Heart left ventricle (tissue), 16 donors: ENCODE measurements around the gene MAP2K5. TPM values are rescaled to one million over a fixed set of nuclear protein-coding genes. Genes with fewer than 3 reads are reported as not detected.
A peak's percentile ranks its signal among the peaks of the same experiment; 100 is the strongest.

ENCODE experiments used
- ATAC-seq, 4 donors: fragments of 200-7000 bp; cut with Tn5 transposase; one replicate each; pipeline ENCODE4 v1.9.1; 2020 to 2022; ENCODE audit warnings: moderate library complexity in 4 of 4, mild to moderate bottlenecking in 3 of 4, moderate number of reproducible peaks in 1 of 4
- DNase-seq, 5 donors: peaks; one replicate each; pipeline ENCODE4 v3.0.0-alpha.2; 2020
- H3K27ac ChIP-seq, 12 donors: fragments of 200-600 bp; sonication (generic) in 4 of 12; one replicate each; pipeline versions ENCODE4 v1.5.0 to v1.8.0; 2016 to 2022; ENCODE audit warnings: mild to moderate bottlenecking in 2 of 12
- H3K27me3 ChIP-seq, 9 donors: fragments of 200-600 bp; sonication (generic) in 2 of 9; one replicate each; pipeline versions ENCODE4 v1.5.1 to v1.8.0; 2016 to 2022; ENCODE audit warnings: mild to moderate bottlenecking in 3 of 9
- H3K36me3 ChIP-seq, 9 donors: fragments of 200-600 bp; sonication (generic) in 2 of 9; one replicate each; pipeline versions ENCODE4 v1.5.0 to v1.8.0; 2018 to 2022; ENCODE audit warnings: mild to moderate bottlenecking in 2 of 9
- H3K4me1 ChIP-seq, 12 donors: fragments of 200-600 bp; sonication (generic) in 4 of 12; one replicate each; pipeline versions ENCODE4 v1.5.0 to v1.8.0; 2016 to 2022; ENCODE audit warnings: mild to moderate bottlenecking in 3 of 12
- H3K4me3 ChIP-seq, 12 donors: fragments of 200-600 bp; sonication (generic) in 4 of 12; one replicate each; pipeline versions ENCODE4 v1.5.0 to v1.8.0; 2017 to 2022; ENCODE audit warnings: mild to moderate bottlenecking in 9 of 12, moderate library complexity in 4 of 12
- H3K9me3 ChIP-seq, 12 donors: fragments of 200-600 bp; sonication (generic) in 4 of 12; one replicate each; pipeline versions ENCODE4 v1.5.0 to v1.8.0; 2016 to 2022; ENCODE audit warnings: mild to moderate bottlenecking in 1 of 12
- POLR2A ChIP-seq, 2 donors: fragments of 450-650 bp; IDR thresholded peaks; one replicate each; pipeline ENCODE4 v1.6.1; 2017; ENCODE audit warnings: antibody characterized with exemption in 2 of 2, mild to moderate bottlenecking in 2 of 2, moderate library complexity in 2 of 2
- WGBS, 4 donors: extraction: QIAGEN DNeasy Blood & Tissue Kit in 2 of 4; methylation state at CpG; one replicate each; pipeline versions ENCODE4 v1.1.5 to v1.1.7; 2013 to 2018; 5-methylcytosine and 5-hydroxymethylcytosine counted together
- intact Hi-C, 10 donors: fragments of 100-400 bp; cut with DNase I; formaldehyde crosslinking; loops; one replicate each; pipeline versions ENCODE4 v1.11.1 to v1.14.2; 2022
- polyA plus RNA-seq, 2 donors: library from polyadenylated mRNA; stranded (reverse); fragments of 200-250 nt; gene quantifications; one replicate each; pipeline ENCODE4 v1.2.3, GENCODE V29; 2013
- total RNA-seq, 9 donors: library from RNA; depleted of rRNA in 2 of 9; stranded (reverse); fragments of >200 nt in 2 of 9; fragmentation: NEBNext Ultra II Directional in 3 of 9; extraction: Animal tissue kit (Norgen Biotek cat#: 25700) in 3 of 9; gene quantifications; one replicate each; pipeline versions ENCODE4 v1.1.0 to v1.2.4, GENCODE V29; 2016 to 2023
- TF ChIP-seq, protein P1 (sequence below), 12 donors: fragments of 200-600 bp; sonication (generic) in 4 of 12; IDR thresholded peaks; one replicate each; pipeline versions ENCODE4 v1.5.0 to v1.8.0; 2018 to 2022; ENCODE audit warnings: antibody characterized with exemption in 12 of 12, mild to moderate bottlenecking in 5 of 12
- donor health status: ischemic (EF 13 %, LVEDD 7.1; RV severe dilation, severe dysfunction).
- donor health status: healthy with polysubstance abuse.
- donor health status: DM: no; HTN: yes; CAD: no.
- donor health status: DM: no; HTN: no; CAD: no.
- donor health status: ischemic (EF 25% LVEDD 6.9; RV normal size, moderate dysfunction).
- donor health status: ischemic (EF 25% LVEDD 5.7; RV mildly dilated, moderate dysfunction).
- donor health status: healthy.
- donor health status: DM: yes; HTN: yes; CAD: no.
- donor health status: ischemic (EF 35%, LVEDD 5.7; RV mildly dilated, moderate dysfunction).
- donor health status: nonischemic (EF 11% LVEDD 7.7; RV severe dilation, severe dysfunction).
- donor health status: DM: yes; HTN: yes; CAD: no.
- donor health status: PGD.
- donor health status: ischemic (EF 29% LVEDD 5.4; RV normal size, mild dysfunction).
- donor health status: nonischemic (EF 23%, LVEDD 6.1; RV moderate dilation, normal function).

The MAP2K5 gene
- total and polyA plus RNA-seq, 11 donors = 8.1 to 32.0 (median 19.1) TPM

GRCh38 chr15:67771189-67771800 is 228.8 kb downstream of the MAP2K5 start:
- Histone ChIP-seq H3K36me3 (peaks cover 0 to 9% (median 0%) of the 10 kb centered on the region in 9 donors), H3K4me3 (no peak overlapping the region), H3K27me3 (no peaks in the 10 kb centered on the region), H3K9me3 (no peaks in the 10 kb centered on the region), H3K27ac (no peak overlapping the region), H3K4me1 (peaks cover 0 to 6% (median 0%) of the 10 kb centered on the region in 12 donors)
- TF ChIP-seq POLR2A (IDR thresholded peaks at IDR 0.05) = no peak
- TF ChIP-seq, protein P1, sequence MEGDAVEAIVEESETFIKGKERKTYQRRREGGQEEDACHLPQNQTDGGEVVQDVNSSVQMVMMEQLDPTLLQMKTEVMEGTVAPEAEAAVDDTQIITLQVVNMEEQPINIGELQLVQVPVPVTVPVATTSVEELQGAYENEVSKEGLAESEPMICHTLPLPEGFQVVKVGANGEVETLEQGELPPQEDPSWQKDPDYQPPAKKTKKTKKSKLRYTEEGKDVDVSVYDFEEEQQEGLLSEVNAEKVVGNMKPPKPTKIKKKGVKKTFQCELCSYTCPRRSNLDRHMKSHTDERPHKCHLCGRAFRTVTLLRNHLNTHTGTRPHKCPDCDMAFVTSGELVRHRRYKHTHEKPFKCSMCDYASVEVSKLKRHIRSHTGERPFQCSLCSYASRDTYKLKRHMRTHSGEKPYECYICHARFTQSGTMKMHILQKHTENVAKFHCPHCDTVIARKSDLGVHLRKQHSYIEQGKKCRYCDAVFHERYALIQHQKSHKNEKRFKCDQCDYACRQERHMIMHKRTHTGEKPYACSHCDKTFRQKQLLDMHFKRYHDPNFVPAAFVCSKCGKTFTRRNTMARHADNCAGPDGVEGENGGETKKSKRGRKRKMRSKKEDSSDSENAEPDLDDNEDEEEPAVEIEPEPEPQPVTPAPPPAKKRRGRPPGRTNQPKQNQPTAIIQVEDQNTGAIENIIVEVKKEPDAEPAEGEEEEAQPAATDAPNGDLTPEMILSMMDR (IDR thresholded peaks at IDR 0.05) = no peak
- intact Hi-C loops = no loop called here
- 41 to 54% (median 44%) methylated on average over 7 of the region's 7 CpGs for WGBS, 4 donors
- DNase-seq (no peak), ATAC-seq (peak in 1 of 4 donors; percentile 72)

- Histone ChIP-seq H3K27ac (no peak overlapping the region), H3K9me3 (no peaks in the 10 kb centered on the region), H3K4me3 (no peak overlapping the region), H3K27me3 (no peaks in the 10 kb centered on the region), H3K36me3 (peaks cover 0 to 9% (median 0%) of the 10 kb centered on the region in 9 donors), H3K4me1 (peaks cover 0 to 6% (median 0%) of the 10 kb centered on the region in 12 donors)
- TF ChIP-seq, protein P1 (IDR thresholded peaks at IDR 0.05) = no peak
- no peak for TF ChIP-seq POLR2A (IDR thresholded peaks at IDR 0.05)
- WGBS, 4 donors = 96 to 100% (median 97%) methylated on average over 3 of the region's 3 CpGs
- DNase-seq (no peak), ATAC-seq (no peak)
- intact Hi-C loops = no loop called here
Observed at GRCh38 chr15:67774626-67775025, 232.1 kb downstream of the MAP2K5 start.

DNA sequence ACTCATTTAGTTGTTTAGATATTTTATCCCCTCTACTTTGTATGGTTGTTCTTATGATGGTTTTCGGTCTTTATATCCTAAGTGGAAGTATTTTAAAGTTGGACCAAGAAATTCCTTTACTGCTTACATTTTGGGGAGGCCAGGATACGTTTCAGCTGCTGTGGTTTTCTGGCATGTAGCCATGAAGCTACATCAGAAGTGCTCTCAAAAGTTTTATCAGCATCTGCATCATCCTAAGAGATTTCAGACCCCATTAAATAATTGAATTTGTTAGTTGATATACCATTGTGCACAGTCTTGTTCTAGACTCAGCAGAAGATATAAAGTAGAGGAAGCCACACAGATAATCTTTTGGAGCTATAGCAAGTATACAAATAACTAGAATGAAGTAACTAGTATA is 232.7 kb downstream of the MAP2K5 start:
- no peak for DNase-seq
- no peak overlapping the region for H3K27ac ChIP-seq
- intact Hi-C loops = no loop called here

DNA sequence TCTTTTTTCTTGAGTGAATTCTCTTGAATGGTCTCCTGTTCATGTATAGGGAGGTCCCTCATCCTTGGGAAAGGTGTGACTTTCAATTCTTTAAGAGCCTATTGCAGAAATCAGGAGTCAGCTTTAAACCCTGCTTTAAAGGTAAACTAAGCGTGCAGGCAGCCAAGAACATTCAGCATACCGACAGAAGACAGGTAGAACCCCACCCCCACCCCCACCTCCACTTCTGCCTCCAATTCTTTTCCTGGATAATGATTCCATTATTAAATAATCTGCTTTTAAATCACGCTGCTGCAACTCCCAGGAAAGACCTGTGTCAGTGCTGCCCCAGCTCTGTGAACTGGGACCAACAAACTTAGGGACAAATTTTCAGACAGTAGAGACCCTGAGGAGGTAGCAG is 233.5 kb downstream of the MAP2K5 start:
- Histone ChIP-seq H3K4me3 (no peak overlapping the region), H3K27me3 (no peaks in the 10 kb centered on the region), H3K36me3 (peaks cover 0 to 9% (median 0%) of the 10 kb centered on the region in 9 donors), H3K27ac (no peak overlapping the region), H3K4me1 (peaks cover 0 to 6% (median 0%) of the 10 kb centered on the region in 12 donors), H3K9me3 (no peaks in the 10 kb centered on the region)
- TF ChIP-seq POLR2A (IDR thresholded peaks at IDR 0.05) = no peak
- TF ChIP-seq, protein P1 (IDR thresholded peaks at IDR 0.05) = no peak
- DNase-seq (no peak), ATAC-seq (no peak)
- WGBS, 4 donors = 92 to 96% (median 94%) methylated on average over 3 of the region's 3 CpGs
- intact Hi-C loops = no loop called here

More for the DNA sequence above, 232.7 kb downstream of the MAP2K5 start:
- H3K9me3 ChIP-seq = no peaks in the 10 kb centered on the region
- 88 to 95% (median 92%) methylated on average over 2 of the region's 2 CpGs for WGBS, 4 donors
- no peak for TF ChIP-seq POLR2A (IDR thresholded peaks at IDR 0.05)
- TF ChIP-seq, protein P1 (IDR thresholded peaks at IDR 0.05) = no peak
- H3K36me3 ChIP-seq = peaks cover 0 to 9% (median 0%) of the 10 kb centered on the region in 9 donors
- no peak overlapping the region for H3K4me3 ChIP-seq
- no peak for ATAC-seq
- H3K27me3 ChIP-seq = no peaks in the 10 kb centered on the region
- peaks cover 0 to 6% (median 0%) of the 10 kb centered on the region in 12 donors for H3K4me1 ChIP-seq
